NCI-H2196 (cell line): ENCODE results near the gene AMN1.
"Not testable (repeated sequence)": the region's sequence is repeated elsewhere in the genome, so short reads cannot be mapped to it uniquely, and the experiment has no call there.

Experiments
- DNase-seq: peaks from one replicate; lab custom pipeline; 2025; ENCODE audit not compliant: unreplicated experiment; lab: John Stamatoyannopoulos, UW

Gene AMN1

GRCh38 chr12:31687101-31687527 lies 41.7 kb downstream of the AMN1 start:
- no peak for DNase-seq

DNA sequence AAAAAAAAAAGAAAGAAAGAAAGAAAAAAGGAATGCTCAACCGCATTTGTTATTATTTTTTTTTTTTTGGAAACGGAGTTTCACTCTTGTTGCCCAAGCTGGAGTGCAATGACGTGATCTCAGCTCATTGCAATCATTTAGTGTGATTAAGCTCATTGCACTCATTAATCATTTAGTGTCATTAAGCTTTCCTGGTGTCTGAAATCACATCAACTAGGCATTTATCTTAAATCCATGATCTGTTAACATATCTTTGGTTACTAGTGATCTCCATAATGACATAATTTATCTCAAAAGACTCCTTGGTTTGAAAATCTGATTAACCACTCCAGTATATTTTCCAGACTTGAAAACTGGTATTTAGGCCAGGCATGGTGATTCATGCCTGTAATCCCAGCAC lies 43.0 kb downstream of the AMN1 start:
- DNase-seq = no peak

- DNase-seq = peak; percentile 62
Measured at GRCh38 chr12:31682136-31682962, 46.5 kb downstream of the AMN1 start.

- DNase-seq = no peak
Measured at GRCh38 chr12:31672521-31672920, 56.3 kb downstream of the AMN1 start.

DNA sequence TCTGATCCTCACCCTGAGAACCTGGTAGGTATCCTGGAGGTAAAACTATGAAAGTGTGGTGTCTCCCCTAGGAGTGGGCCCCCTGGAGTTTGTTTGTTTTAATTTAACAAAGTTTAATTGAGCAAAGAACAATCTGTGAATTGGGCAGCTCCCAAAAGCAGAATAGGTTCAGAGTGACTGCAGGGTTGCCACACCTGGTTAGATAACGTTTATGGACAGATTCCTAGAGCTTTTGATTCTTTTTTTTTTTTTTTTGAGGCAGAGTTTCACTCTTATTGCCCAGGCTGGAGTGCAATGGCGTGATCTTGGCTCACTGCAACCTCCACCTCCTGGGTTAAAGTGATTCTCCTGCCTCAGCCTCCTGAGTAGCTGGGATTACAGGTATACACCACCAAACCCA lies 59.2 kb downstream of the AMN1 start:
- DNase-seq = not testable (repeated sequence)

DNA sequence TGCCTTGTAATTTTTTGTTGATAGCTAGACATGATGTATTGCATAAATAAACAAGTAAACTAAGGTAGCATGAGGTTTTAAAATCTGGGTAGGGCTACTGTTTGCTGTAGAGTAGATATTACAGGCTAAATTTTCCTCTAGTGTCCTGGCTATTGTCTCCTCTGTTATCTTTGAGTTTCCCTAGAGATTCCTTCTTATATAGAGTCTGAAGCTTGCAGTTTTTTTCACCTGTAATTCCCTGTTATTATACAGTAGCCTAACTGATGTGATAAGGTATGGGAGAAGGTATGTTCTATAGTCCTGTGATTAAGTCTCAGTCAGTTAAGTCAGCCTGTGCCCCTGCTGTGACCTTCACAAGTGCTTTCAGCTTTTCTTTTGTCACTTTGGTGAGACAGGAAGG lies 59.8 kb downstream of the AMN1 start:
- DNase-seq = no peak

GRCh38 chr12:31664038-31664437 lies 64.8 kb downstream of the AMN1 start:
- no peak for DNase-seq

DNA sequence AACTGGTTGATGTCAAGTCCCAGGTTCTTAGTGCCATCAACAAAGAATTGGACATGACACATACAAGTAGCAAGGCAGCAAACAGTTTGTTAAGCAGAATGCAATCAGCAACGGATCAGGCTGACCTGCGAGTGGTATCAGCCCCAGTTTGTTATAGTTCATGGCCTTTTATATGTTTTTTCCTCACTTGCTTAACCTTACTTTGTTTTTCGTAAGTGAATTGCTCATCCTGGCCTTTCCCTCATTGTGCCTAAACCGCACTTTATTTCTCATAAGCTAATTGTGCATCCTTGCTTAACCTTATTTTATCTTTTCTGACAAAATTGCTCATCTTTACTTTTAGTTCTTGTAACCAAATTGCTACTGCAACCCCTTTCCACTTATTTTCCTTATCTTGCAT lies 65.2 kb downstream of the AMN1 start:
- DNase-seq = no peak

- no peak for DNase-seq
Measured at GRCh38 chr12:31662176-31662849, 66.5 kb downstream of the AMN1 start.

DNA sequence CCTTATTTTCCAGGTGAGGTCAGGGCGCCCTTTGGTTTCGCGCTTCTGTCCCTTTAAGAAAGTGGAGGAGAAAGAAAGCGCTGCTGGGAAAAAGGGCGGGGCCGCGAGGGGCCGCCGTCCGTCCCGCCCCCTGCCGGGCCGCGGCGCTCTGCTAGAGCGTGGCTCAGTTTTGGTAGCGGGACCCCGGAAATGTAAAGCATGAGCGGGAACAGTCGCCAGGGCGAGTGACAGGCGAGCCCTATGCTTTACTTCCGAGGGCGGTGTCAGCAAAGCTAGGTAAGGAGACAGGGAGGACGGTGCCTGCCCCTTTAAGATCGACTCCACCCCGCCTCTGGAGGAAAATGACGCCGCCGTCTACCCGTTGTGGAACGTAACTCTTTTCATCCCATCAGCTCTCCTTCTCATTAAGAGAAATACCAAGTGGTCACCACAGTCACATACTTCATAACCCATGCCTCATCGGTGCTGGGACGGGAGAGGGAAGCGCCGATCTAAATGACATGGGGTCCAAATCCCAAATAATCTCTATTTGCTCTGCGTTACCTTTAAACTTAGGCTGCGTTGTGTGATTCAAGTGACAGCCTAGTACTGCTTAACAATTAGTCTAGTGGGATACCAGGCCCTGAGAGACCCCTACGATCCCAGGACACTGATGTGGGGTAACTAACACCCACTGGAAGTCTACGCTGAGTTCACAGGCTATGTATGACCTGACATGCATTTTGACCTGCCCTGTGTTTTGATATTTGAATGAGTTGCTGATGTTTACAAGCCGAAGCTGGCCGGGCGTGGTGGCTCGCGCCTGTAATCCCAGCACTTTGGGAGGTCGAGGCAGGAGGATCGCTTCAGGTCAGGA lies 69.5 kb downstream of the AMN1 start, which contains the start of gene ETFBKMT:
ETFBKMT (plus strand) TSS at position 602 of the 856 bp plus-strand sequence. CDS start 2,266 bp downstream, outside the sequence.
- peak; percentile 91 for DNase-seq

DNA sequence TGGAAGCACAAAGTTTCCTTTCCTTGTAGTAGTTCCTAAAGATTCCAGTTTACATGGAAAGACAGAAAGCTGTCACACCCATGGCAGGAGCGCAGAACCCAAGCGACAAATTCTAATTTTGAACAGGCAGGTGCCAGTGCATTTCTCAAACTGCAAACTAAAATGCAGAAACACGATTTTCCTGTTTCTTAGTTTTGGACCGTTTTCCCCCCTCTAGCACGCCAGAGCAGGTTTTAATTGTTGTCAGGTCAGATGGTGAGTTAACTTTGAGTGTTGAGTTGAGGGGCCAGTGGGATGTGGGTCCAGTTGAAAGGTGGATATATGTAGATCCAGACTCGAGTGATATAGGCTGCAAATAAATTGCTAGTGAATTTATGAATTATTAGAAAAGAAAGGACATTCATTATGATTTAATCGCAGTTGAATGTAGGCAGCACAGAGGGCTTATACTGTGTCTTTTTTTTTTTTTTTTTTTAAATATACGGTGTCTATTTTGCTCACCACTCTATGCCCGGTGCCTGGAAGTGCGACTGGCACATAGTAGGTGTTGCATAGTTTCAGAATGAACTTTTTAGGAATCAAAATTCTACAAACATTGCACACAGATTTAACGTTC lies 70.2 kb downstream of the AMN1 start:
- no peak for DNase-seq

DNA sequence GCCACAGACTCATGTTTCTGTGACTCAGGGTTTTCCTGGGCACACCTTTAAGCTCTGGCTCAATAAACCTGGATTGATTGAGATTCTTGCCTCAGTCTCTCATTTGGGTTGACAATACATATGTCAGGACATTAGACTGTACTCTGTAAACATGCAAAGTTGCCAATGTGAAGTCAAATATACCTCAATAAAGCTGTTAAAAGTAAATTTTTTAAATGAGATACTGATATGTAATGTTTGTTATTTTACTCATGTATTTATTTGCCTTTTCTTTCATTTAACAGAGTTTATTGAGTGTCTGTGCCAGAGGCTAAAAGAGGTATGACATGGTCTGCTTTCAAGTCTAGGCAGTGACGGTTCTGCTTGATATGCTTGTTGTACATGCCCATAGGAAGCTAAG lies 73.0 kb downstream of the AMN1 start:
- DNase-seq = no peak

GRCh38 chr12:31655208-31655607 lies 73.6 kb downstream of the AMN1 start:
- no peak for DNase-seq

- no peak for DNase-seq
Measured at GRCh38 chr12:31651893-31652521, 76.8 kb downstream of the AMN1 start.

GRCh38 chr12:31650918-31651317 lies 77.9 kb downstream of the AMN1 start:
- no peak for DNase-seq

DNA sequence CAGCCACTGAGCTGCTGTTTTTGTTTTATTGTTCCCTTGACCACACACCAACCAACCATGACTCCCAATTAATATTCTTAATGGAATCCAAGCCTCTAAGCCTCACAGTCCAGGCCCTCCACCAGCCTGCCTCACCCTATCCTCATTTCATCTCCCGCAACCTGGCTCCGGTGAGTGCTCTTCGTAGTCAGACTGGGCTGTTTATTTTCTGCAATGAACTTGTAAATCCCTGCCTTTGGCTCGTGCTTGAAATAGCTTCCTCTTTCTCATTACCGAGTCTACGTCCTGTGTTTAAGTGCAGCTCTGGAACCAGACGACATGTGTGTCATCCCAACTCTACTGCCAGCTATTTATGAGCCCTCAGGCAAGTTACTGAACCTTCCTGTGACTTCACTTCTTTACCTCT lies 81.7 kb downstream of the AMN1 start:
- no peak for DNase-seq

DNA sequence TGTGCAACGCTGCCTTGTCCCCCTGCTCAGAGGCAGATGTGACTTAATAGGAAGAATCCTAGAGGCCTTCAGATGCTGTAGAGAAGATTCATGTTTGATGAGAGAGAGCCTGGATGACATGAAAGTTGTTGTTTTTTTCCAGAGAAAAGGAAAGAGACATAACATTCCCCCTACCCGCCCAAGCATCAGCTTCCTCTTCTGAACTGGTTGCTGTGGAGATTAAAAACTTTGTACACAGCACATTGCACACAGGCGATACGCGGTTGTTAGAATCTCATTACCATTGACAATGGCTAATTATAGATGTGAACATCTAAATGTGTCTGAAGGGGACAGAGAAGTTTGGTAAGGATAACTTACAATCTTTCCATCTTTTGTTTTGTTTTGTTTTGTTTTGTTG lies 82.9 kb downstream of the AMN1 start:
- no peak for DNase-seq

DNA sequence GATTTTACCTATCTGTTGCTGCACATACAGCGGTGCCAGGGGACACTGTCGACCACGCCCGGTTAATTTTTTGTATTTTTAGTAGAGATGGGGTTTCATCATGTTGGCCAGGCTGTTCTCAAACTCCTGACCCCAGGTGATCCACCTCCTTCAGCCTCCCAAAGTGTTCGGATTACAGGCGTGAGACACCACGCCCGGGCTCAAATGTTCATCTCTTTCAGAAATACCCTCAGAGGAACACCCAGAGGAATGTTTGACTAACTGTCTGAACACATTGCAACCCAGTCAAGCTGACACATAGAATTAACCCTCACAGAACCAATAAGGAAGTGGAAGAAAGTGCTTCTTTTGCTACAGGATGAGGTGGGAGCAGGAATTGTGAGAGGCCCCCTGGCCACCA lies 84.3 kb downstream of the AMN1 start:
- no peak for DNase-seq

DNA sequence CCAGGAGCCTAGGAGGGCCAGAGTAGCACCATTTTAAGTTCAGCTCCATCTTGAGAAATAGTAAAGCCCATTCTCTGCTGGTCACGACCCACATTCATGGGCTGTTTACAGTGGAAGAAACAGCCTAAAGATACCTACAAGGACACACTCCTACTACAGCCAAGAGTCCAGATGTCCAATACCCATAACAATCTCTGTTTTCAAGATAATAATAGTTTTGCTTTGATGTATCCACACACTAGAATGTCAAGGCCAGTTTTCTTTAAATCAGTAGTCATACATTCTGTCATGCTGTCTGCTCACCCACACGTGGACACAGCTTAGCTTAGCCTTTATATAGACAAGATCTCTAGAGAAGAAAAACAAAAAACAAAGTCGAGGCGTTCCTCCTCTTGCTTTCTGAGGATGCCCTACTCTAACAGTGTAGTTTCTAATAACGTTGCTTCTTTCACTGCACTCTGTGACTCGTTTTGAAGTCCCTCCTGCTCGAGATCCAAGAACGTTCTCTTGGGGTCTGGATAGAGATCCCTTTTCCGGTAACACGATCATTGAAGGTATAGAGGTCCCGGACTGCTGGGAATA lies 87.2 kb downstream of the AMN1 start:
- DNase-seq = no peak

GRCh38 chr12:31634620-31635019 lies 94.2 kb downstream of the AMN1 start:
- DNase-seq = no peak
